Ascending aorta (tissue), 2 donors: ENCODE measurements around the gene FDX2. TPM values are rescaled to one million over a fixed set of nuclear protein-coding genes. Genes with fewer than 3 reads are reported as not detected.

ENCODE experiments used
- DNase-seq, 2 donors: peaks; one replicate each; pipeline ENCODE4 v3.0.0-alpha.2; 2019; ENCODE audit warnings: low spot score in 2 of 2
- H3K27ac ChIP-seq, 2 donors: fragments of 200-600 bp; sonication (generic); one replicate each; pipeline ENCODE4 v1.5.1; 2016 to 2017; ENCODE audit warnings: mild to moderate bottlenecking in 1 of 2
- H3K27me3 ChIP-seq: fragments of 200-600 bp; sonication (generic); one replicate; pipeline ENCODE4 v1.5.1; 2017
- H3K36me3 ChIP-seq, 2 donors: fragments of 200-600 bp; sonication (generic); one replicate each; pipeline ENCODE4 v1.5.1; 2016
- H3K4me1 ChIP-seq, 2 donors: fragments of 200-600 bp; sonication (generic); one replicate each; pipeline ENCODE4 v1.5.1; 2016 to 2017; ENCODE audit warnings: mild to moderate bottlenecking in 1 of 2
- H3K4me3 ChIP-seq, 2 donors: fragments of 200-600 bp; sonication (generic); one replicate each; pipeline ENCODE4 v1.5.1; 2016 to 2017; ENCODE audit warnings: mild to moderate bottlenecking in 1 of 2
- H3K9me3 ChIP-seq, 2 donors: fragments of 200-600 bp; sonication (generic); one replicate each; pipeline ENCODE4 v1.5.1; 2016
- intact Hi-C: fragments of 100-400 bp; cut with DNase I; formaldehyde crosslinking; loops from one replicate; pipeline ENCODE4 v1.15.1; 2023
- total RNA-seq: library from RNA; depleted of rRNA; stranded (reverse); fragments of >200 nt; gene quantifications from one replicate; pipeline ENCODE4 v1.1.0, GENCODE V29; 2016
- TF ChIP-seq, protein P1 (sequence below), 3 experiments: fragments of 200-600 bp in 2 of 3; fragments of 450-650 bp in 1 of 3; sonication (generic) in 2 of 3; IDR thresholded peaks; one replicate each; pipeline ENCODE4 v1.5.1; 2016 to 2019; ENCODE audit warnings: antibody characterized with exemption in 3 of 3, mild to moderate bottlenecking in 1 of 3, moderate library complexity in 1 of 3

Gene FDX2
- total RNA-seq, 1 donor from 2014 or later: 16.8 TPM

- H3K27ac ChIP-seq: no peak overlapping the region
- H3K36me3 ChIP-seq: peaks cover 69 to 89% of the 10 kb centered on the region in 2 donors
- no peaks in the 10 kb centered on the region for H3K27me3 ChIP-seq
- no peak overlapping the region for H3K4me3 ChIP-seq
- H3K9me3 ChIP-seq: no peaks in the 10 kb centered on the region
- TF ChIP-seq, protein P1, sequence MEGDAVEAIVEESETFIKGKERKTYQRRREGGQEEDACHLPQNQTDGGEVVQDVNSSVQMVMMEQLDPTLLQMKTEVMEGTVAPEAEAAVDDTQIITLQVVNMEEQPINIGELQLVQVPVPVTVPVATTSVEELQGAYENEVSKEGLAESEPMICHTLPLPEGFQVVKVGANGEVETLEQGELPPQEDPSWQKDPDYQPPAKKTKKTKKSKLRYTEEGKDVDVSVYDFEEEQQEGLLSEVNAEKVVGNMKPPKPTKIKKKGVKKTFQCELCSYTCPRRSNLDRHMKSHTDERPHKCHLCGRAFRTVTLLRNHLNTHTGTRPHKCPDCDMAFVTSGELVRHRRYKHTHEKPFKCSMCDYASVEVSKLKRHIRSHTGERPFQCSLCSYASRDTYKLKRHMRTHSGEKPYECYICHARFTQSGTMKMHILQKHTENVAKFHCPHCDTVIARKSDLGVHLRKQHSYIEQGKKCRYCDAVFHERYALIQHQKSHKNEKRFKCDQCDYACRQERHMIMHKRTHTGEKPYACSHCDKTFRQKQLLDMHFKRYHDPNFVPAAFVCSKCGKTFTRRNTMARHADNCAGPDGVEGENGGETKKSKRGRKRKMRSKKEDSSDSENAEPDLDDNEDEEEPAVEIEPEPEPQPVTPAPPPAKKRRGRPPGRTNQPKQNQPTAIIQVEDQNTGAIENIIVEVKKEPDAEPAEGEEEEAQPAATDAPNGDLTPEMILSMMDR (IDR thresholded peaks at IDR 0.05): no peak
- no peaks in the 10 kb centered on the region for H3K4me1 ChIP-seq
- no peak for DNase-seq
- intact Hi-C loops: no loop called here
Measured at GRCh38 chr19:10361569-10362011, 45.8 kb upstream of the FDX2 start.

- H3K36me3 ChIP-seq: peaks cover 61 to 80% of the 10 kb centered on the region in 2 donors
- no peaks in the 10 kb centered on the region for H3K27me3 ChIP-seq
- DNase-seq: no peak
- no peaks in the 10 kb centered on the region for H3K9me3 ChIP-seq
- TF ChIP-seq, protein P1 (IDR thresholded peaks at IDR 0.05): no peak
- intact Hi-C loops: no loop called here
- no peak overlapping the region for H3K27ac ChIP-seq
- H3K4me1 ChIP-seq: no peaks in the 10 kb centered on the region
- H3K4me3 ChIP-seq: no peak overlapping the region
Measured at GRCh38 chr19:10356431-10356830, 40.6 kb upstream of the FDX2 start.

DNA sequence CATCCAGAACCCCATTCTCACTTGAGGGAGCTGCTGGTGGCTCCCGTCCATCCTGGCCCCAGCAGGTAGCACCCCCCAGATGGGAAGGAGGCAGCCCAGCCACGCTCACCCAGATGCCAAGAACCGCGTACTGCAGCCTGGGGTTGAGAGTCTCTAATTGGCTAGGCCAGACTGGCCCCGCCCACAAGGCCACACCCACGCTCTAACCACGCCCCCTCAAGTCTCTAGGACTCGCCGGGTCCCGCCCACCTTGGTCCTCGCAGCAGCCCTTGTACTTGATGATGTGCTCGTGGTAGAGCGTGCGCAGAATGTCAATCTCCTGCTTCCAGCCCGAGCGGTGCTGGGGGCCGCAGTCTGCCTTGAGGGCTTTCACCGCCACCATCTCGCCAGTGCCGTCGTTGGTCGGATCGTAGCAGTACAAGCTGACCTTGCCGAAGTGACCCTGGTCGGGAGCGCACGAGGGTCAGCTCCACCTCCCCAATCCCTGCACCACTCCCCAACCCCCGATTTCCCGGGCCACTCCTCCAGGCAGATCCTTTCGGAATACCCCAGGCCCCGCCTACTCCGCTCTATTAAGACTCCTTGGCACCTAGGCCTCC is 38.1 kb upstream of the FDX2 start:
- no peak for DNase-seq
- intact Hi-C loops: no loop called here
- no peaks in the 10 kb centered on the region for H3K4me1 ChIP-seq
- H3K27ac ChIP-seq: no peak overlapping the region
- no peak overlapping the region for H3K4me3 ChIP-seq
- no peaks in the 10 kb centered on the region for H3K9me3 ChIP-seq
- no peaks in the 10 kb centered on the region for H3K27me3 ChIP-seq
- peaks cover 44 to 63% of the 10 kb centered on the region in 2 donors for H3K36me3 ChIP-seq
- TF ChIP-seq, protein P1 (IDR thresholded peaks at IDR 0.05): no peak

DNA sequence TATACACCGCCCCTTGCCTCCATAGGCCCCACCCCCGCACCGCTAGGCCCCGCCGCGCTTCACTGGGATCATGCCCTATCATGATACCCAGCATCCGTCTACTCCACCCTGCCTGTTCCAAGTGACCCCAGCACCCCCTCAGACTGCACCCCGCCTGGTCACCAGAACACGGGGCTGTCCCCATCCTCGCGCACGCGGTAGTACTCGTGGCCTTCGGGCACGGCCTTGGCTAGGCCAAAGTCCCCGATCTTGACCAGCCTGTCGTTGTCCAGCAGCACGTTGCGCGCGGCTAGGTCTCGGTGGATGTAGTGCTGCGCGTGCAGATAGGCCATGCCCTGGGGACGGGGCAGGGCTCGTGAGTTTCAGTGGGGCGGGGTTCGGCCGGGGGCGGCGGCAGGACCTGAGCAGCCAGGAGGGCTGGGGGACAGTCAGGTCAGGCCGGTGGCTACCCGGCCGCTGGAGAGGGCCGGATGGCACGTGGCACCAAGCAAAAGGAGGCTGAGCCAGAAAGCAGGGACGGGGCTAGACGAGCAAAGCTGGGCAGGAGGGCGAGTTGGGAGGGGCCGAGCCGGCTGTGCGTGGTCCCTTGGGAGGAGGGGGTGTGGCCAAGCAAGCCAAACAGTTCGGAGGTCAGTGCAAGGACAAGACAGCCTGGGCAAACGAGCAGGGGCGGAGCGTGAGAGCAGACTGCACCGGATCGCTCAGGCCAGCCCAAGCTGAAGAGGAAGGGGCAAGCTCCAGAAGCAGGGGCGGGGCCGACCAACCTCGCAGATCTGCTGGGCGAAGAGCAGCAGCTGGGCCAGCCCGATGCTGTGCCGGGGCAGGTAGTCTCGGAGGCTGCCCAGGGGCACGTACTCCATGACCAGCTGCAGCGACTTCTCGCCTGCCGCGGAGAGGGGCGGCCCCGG is 37.2 kb upstream of the FDX2 start:
- no peaks in the 10 kb centered on the region for H3K4me1 ChIP-seq
- intact Hi-C loops: no loop called here
- H3K36me3 ChIP-seq: peaks cover 39 to 57% of the 10 kb centered on the region in 2 donors
- H3K27me3 ChIP-seq: no peaks in the 10 kb centered on the region
- H3K9me3 ChIP-seq: no peaks in the 10 kb centered on the region
- no peak for DNase-seq
- no peak overlapping the region for H3K27ac ChIP-seq
- no peak overlapping the region for H3K4me3 ChIP-seq
- TF ChIP-seq, protein P1 (IDR thresholded peaks at IDR 0.05): no peak

- no peak overlapping the region for H3K4me3 ChIP-seq
- DNase-seq: no peak
- intact Hi-C loops: no loop called here
- H3K27ac ChIP-seq: no peak overlapping the region
- H3K36me3 ChIP-seq: peaks cover 0 to 5% of the 10 kb centered on the region in 2 donors
- no peaks in the 10 kb centered on the region for H3K27me3 ChIP-seq
- TF ChIP-seq, protein P1 (IDR thresholded peaks at IDR 0.05): no peak
- no peaks in the 10 kb centered on the region for H3K4me1 ChIP-seq
- no peaks in the 10 kb centered on the region for H3K9me3 ChIP-seq
Measured at GRCh38 chr19:10346509-10346908, 30.7 kb upstream of the FDX2 start.
